ENCODE measurements around the gene DPYSL4. TPM values are rescaled to one million over a fixed set of nuclear protein-coding genes. Genes with fewer than 3 reads are reported as not detected.

The DPYSL4 gene
- polyA plus RNA-seq: 2.8 and 3.8 TPM in 2 replicates

GRCh38 chr10:132186488-132187429 lies at the start of gene DPYSL4:
DPYSL4 (plus strand) TSS chr10:132186948; CDS start chr10:132187064, 116 bp downstream.

Other genes with a start within 250 kb of the DPYSL4 start
- 124 and 130 TPM in 2 replicates for gene BNIP3, start 205.0 kb upstream of the DPYSL4 start, polyA plus RNA-seq
- 1.6 and 3.2 TPM in 2 replicates for gene JAKMIP3, start 121.0 kb upstream of the DPYSL4 start, polyA plus RNA-seq
- 2.4 and 2.5 TPM in 2 replicates for gene STK32C, start 121.0 kb downstream of the DPYSL4 start, polyA plus RNA-seq
- gene LRRC27, start 145.2 kb downstream of the DPYSL4 start, polyA plus RNA-seq: 3.7 and 7.8 TPM in 2 replicates
- 0.35 and 0.76 TPM in 2 replicates for gene PWWP2B, start 210.3 kb downstream of the DPYSL4 start, polyA plus RNA-seq

All from Purkinje cell (primary cell).